Subcutaneous adipose tissue (tissue), 4 donors: ENCODE measurements around the gene DARS2. TPM values are rescaled to one million over a fixed set of nuclear protein-coding genes. Genes with fewer than 3 reads are reported as not detected.

Experiments used
- CTCF ChIP-seq: fragments of 450-650 bp; IDR thresholded peaks from one replicate; pipeline ENCODE4 v1.5.1; 2016; ENCODE audit warnings: low read depth, mild to moderate bottlenecking, control low read depth, antibody characterized with exemption, moderate library complexity
- total RNA-seq, 4 donors: library from RNA; depleted of rRNA; stranded (reverse); fragments of >200 nt; gene quantifications; one replicate each; pipeline ENCODE4 v1.1.0, GENCODE V29; 2016

Gene DARS2
- total RNA-seq, 4 donors from 2014 or later: 13.3 to 21.4 (median 15.6) TPM

GRCh38 chr1:173802961-173803360 lies 21.5 kb upstream of the DARS2 start:
- no peak for TF ChIP-seq CTCF

- no peak for TF ChIP-seq CTCF
These were observed 6.0 kb upstream of the DARS2 start for GRCh38 chr1:173818459-173818858.

- no peak for TF ChIP-seq CTCF
These were observed 2.8 kb upstream of the DARS2 start for GRCh38 chr1:173821680-173822079.

GRCh38 chr1:173823781-173824314 lies 625 bp upstream of the DARS2 start:
- TF ChIP-seq CTCF: no peak

- TF ChIP-seq CTCF: no peak
These were observed 3.1 kb downstream of the DARS2 start for GRCh38 chr1:173827611-173828010.

- no peak for TF ChIP-seq CTCF
These were observed 8.3 kb downstream of the DARS2 start for GRCh38 chr1:173832748-173833147.

GRCh38 chr1:173852105-173852504 lies 27.6 kb downstream of the DARS2 start:
- TF ChIP-seq CTCF: no peak
